ENCODE results near the gene IFNW1. TPM values are rescaled to one million over a fixed set of nuclear protein-coding genes. Genes with fewer than 3 reads are reported as not detected.
A peak's percentile ranks its signal among the peaks of the same experiment; 100 is the strongest.

IFNW1 gene
- total and polyA plus RNA-seq, 10 of the 15 experiments (the other 5 are each of a cell fraction or from before 2014, with no cell fraction given) = 0.06 to 0.11 (median 0.09) TPM; not detected in 7

- no peak for TF ChIP-seq ATF3 (IDR thresholded peaks at IDR 0.05; ENCODE audit: borderline replicate concordance, extremely low read depth, low read depth, low read length)
- no peak for TF ChIP-seq NFIC (IDR thresholded peaks at IDR 0.05; ENCODE audit: low read depth, low read length)
- TF ChIP-seq ZNF622 (IDR thresholded peaks at IDR 0.05) = no peak
- TF ChIP-seq E2F4 (IDR thresholded peaks at IDR 0.05; ENCODE audit: low read depth, low read length) = no peak
- no peak for TF ChIP-seq TBL1XR1 (IDR thresholded peaks at IDR 0.05; ENCODE audit: low read depth, low read length)
- no peak for TF ChIP-seq MYB (IDR thresholded peaks at IDR 0.05; ENCODE audit: borderline replicate concordance, low read depth, low read length)
- no peak for TF ChIP-seq EED (IDR thresholded peaks at IDR 0.05; ENCODE audit: low read depth)
- TF ChIP-seq SIN3A (IDR thresholded peaks at IDR 0.05; ENCODE audit: low read depth, low read length) = no peak
- no peak for TF ChIP-seq STAT3 (IDR thresholded peaks at IDR 0.05; ENCODE audit: low read depth, low read length)
- TF ChIP-seq CREB1 (IDR thresholded peaks at IDR 0.05; ENCODE audit: low read depth) = no peak
- no peak for TF ChIP-seq STAT1 (conservative IDR thresholded peaks at IDR 0.05)
- no peak for TF ChIP-seq RELA (IDR thresholded peaks at IDR 0.05; ENCODE audit: borderline replicate concordance, partially characterized antibody)
- TF ChIP-seq ZNF687 (IDR thresholded peaks at IDR 0.05) = no peak
- no peak for TF ChIP-seq ZNF24 (IDR thresholded peaks at IDR 0.05)
- TF ChIP-seq CTCF (IDR thresholded peaks at IDR 0.05 in 2 of 3, conservative IDR thresholded peaks at IDR 0.05 in 1 of 3; ENCODE audit: control insufficient read depth in 2 of 3, extremely low read depth in 1 of 3, insufficient read depth in 1 of 3, low read depth in 3 of 3, low read length in 3 of 3) = no peak
- TF ChIP-seq BHLHE40 (IDR thresholded peaks at IDR 0.05; ENCODE audit: borderline replicate concordance in 1 of 2, low read depth in 2 of 2, low read length in 1 of 2) = peak; percentile 81 to 90; a peak in 3 of 4 replicates
- TF ChIP-seq SUZ12 (IDR thresholded peaks at IDR 0.05; ENCODE audit: unreplicated experiment) = no peak
- no peak for TF ChIP-seq SMARCA5 (IDR thresholded peaks at IDR 0.05)
- TF ChIP-seq SIX5 (IDR thresholded peaks at IDR 0.05; ENCODE audit: low read depth, low read length, severe bottlenecking) = no peak
- no peak for TF ChIP-seq USF2 (IDR thresholded peaks at IDR 0.05; ENCODE audit: borderline replicate concordance, low read depth, low read length)
- no peak for TF ChIP-seq ZBED1 (IDR thresholded peaks at IDR 0.05; ENCODE audit: borderline replicate concordance)
These were observed 19.9 kb downstream of the IFNW1 start (continued) for GRCh38 chr9:21121595-21122251.

All from GM12878 (cell line).